ENCODE data around the gene MTURN. TPM values are rescaled to one million over a fixed set of nuclear protein-coding genes. Genes with fewer than 3 reads are reported as not detected.

The MTURN gene
- polyA plus RNA-seq, 1 donor from 2014 or later = 75.5 TPM

GRCh38 chr7:30140456-30140855 lies 5.7 kb downstream of the MTURN start:
- Histone ChIP-seq H3K4me2 (ENCODE audit: low read length) (no peak overlapping the region), H3F3A (ENCODE audit: insufficient read depth, low read length, poor library complexity, severe bottlenecking) (no peaks in the 10 kb centered on the region), H3K27me3 (ENCODE audit: insufficient read depth, low read depth, low read length) (no peaks in the 10 kb centered on the region), H3K27ac (ENCODE audit: low read length) (no peak overlapping the region), H3K36me3 (ENCODE audit: insufficient read depth, low read length) (no peaks in the 10 kb centered on the region), H2AFZ (ENCODE audit: low read depth, low read length) (no peak overlapping the region), H3K79me2 (replicated peaks; ENCODE audit: insufficient read depth, low read length) (peaks cover 24% of the 10 kb centered on the region), H3K9me2 (ENCODE audit: insufficient read depth, low read length) (no peaks in the 10 kb centered on the region), H3K4me3 (ENCODE audit: low read length) (no peak overlapping the region), H3K9ac (ENCODE audit: low read length) (no peak overlapping the region), H4K20me1 (ENCODE audit: insufficient read depth) (no peaks in the 10 kb centered on the region), H3K9me3 (ENCODE audit: low read length) (no peaks in the 10 kb centered on the region)
- no peak for TF ChIP-seq RAD21 (conservative IDR thresholded peaks at IDR 0.05)
- TF ChIP-seq EZH2 (IDR thresholded peaks at IDR 0.05; ENCODE audit: borderline replicate concordance, insufficient read depth, low read length, poor library complexity, severe bottlenecking) = no peak
- TF ChIP-seq MXI1 (conservative IDR thresholded peaks at IDR 0.05; ENCODE audit: poor library complexity, severe bottlenecking) = no peak
- no peak for TF ChIP-seq REST (IDR thresholded peaks at IDR 0.05; ENCODE audit: borderline replicate concordance)
- no peak for TF ChIP-seq SMC3 (conservative IDR thresholded peaks at IDR 0.05; ENCODE audit: poor library complexity)
- no peak for TF ChIP-seq EP300 (conservative IDR thresholded peaks at IDR 0.05; ENCODE audit: poor library complexity, severe bottlenecking)
- no peak for TF ChIP-seq CTCF (IDR thresholded peaks at IDR 0.05; ENCODE audit: poor library complexity, severe bottlenecking)
- no peak for TF ChIP-seq POLR2AphosphoS5 (IDR thresholded peaks at IDR 0.05)
- TF ChIP-seq TAF1 (IDR thresholded peaks at IDR 0.05; ENCODE audit: low read depth) = no peak

GRCh38 chr7:30142710-30143109 lies 7.9 kb downstream of the MTURN start:
- no peaks in the 10 kb centered on the region for H3K36me3 ChIP-seq (ENCODE audit: insufficient read depth, low read length)
- no peak overlapping the region for H3K4me2 ChIP-seq (ENCODE audit: low read length)
- peaks cover 3% of the 10 kb centered on the region for H3F3A ChIP-seq (ENCODE audit: insufficient read depth, low read length, poor library complexity, severe bottlenecking)
- no peak for TF ChIP-seq EZH2 (IDR thresholded peaks at IDR 0.05; ENCODE audit: borderline replicate concordance, insufficient read depth, low read length, poor library complexity, severe bottlenecking)
- TF ChIP-seq REST (IDR thresholded peaks at IDR 0.05; ENCODE audit: borderline replicate concordance) = no peak
- TF ChIP-seq SMC3 (conservative IDR thresholded peaks at IDR 0.05; ENCODE audit: poor library complexity) = no peak
- no peak for TF ChIP-seq POLR2AphosphoS5 (IDR thresholded peaks at IDR 0.05)
- no peak for TF ChIP-seq RAD21 (conservative IDR thresholded peaks at IDR 0.05)
- TF ChIP-seq CTCF (IDR thresholded peaks at IDR 0.05; ENCODE audit: poor library complexity, severe bottlenecking) = no peak
- TF ChIP-seq TAF1 (IDR thresholded peaks at IDR 0.05; ENCODE audit: low read depth) = no peak
- TF ChIP-seq EP300 (conservative IDR thresholded peaks at IDR 0.05; ENCODE audit: poor library complexity, severe bottlenecking) = no peak
- TF ChIP-seq MXI1 (conservative IDR thresholded peaks at IDR 0.05; ENCODE audit: poor library complexity, severe bottlenecking) = no peak
- H2AFZ ChIP-seq (ENCODE audit: low read depth, low read length) = no peak overlapping the region
- no peak overlapping the region for H3K4me3 ChIP-seq (ENCODE audit: low read length)
- H3K9ac ChIP-seq (ENCODE audit: low read length) = no peak overlapping the region
- H3K27me3 ChIP-seq (ENCODE audit: insufficient read depth, low read depth, low read length) = no peaks in the 10 kb centered on the region
- H4K20me1 ChIP-seq (ENCODE audit: insufficient read depth) = no peaks in the 10 kb centered on the region
- no peaks in the 10 kb centered on the region for H3K9me3 ChIP-seq (ENCODE audit: low read length)
- H3K79me2 ChIP-seq (replicated peaks; ENCODE audit: insufficient read depth, low read length) = peaks cover 7% of the 10 kb centered on the region
- H3K27ac ChIP-seq (ENCODE audit: low read length) = no peak overlapping the region
- no peaks in the 10 kb centered on the region for H3K9me2 ChIP-seq (ENCODE audit: insufficient read depth, low read length)
